BE2C (cell line): ENCODE results near the gene DDX39B.

Experiments
- DNase-seq: peaks from one replicate; pipeline ENCODE4 v3.0.0-alpha.2; 2020
- H3K27me3 ChIP-seq: fragments of 250-450 bp; sonication (Bioruptor Pico); 2 replicates; pipeline ENCODE4 v1.5.1; 2020; ENCODE audit warnings: mild to moderate bottlenecking
- H3K36me3 ChIP-seq: fragments of 250-450 bp; sonication (Bioruptor Pico); 2 replicates; pipeline ENCODE4 v1.5.1; 2020; ENCODE audit warnings: mild to moderate bottlenecking
- H3K4me1 ChIP-seq: fragments of 250-450 bp; sonication (Bioruptor Pico); 2 replicates; pipeline ENCODE4 v1.5.1; 2020
- H3K4me3 ChIP-seq: 2 replicates; pipeline ENCODE4 v1.5.1; 2011; ENCODE audit warnings: low read depth, low read length
- H3K9me3 ChIP-seq: fragments of 250-450 bp; sonication (Bioruptor Pico); 2 replicates; pipeline ENCODE4 v1.5.1; 2020
- CTCF ChIP-seq: IDR thresholded peaks from 2 replicates; pipeline ENCODE4 v1.5.1; 2012; ENCODE audit warnings: mild to moderate bottlenecking, low read depth, low read length

The DDX39B gene

GRCh38 chr6:31572041-31572911, 30.5 kb upstream of the DDX39B start, which contains the start of gene LTA:
LTA (plus strand) TSS chr6:31572289; CDS start chr6:31572743, 454 bp downstream.
- no peaks in the 10 kb centered on the region for H3K9me3 ChIP-seq
- DNase-seq, result no peak
- no peak within 1 kb of the TSS for H3K4me3 ChIP-seq
- peaks cover 6% of the 10 kb centered on the region; the same call in 1 of the 2 replicates for H3K4me1 ChIP-seq
- no peaks in the 10 kb centered on the region; the same call in 1 of the 2 replicates for H3K27me3 ChIP-seq
- no peaks in the 10 kb centered on the region for H3K36me3 ChIP-seq
- TF ChIP-seq CTCF, result no peak

- TF ChIP-seq CTCF, result no peak
- Histone ChIP-seq H3K27me3 (no peaks in the 10 kb centered on the region; the same call in 1 of the 2 replicates), H3K4me1 (no peaks in the 10 kb centered on the region)
Observed at GRCh38 chr6:31569861-31570536, 28.2 kb upstream of the DDX39B start.

GRCh38 chr6:31568537-31568961, 26.7 kb upstream of the DDX39B start:
- H3K27me3 ChIP-seq, result no peaks in the 10 kb centered on the region; the same call in 1 of the 2 replicates
- no peak for TF ChIP-seq CTCF

More at GRCh38 chr6:31569861-31570536, 28.2 kb upstream of the DDX39B start:
- Histone ChIP-seq H3K9me3 (no peaks in the 10 kb centered on the region), H3K4me3 (no peak overlapping the region), H3K36me3 (no peaks in the 10 kb centered on the region)
- DNase-seq, result no peak

GRCh38 chr6:31567531-31568370, 25.9 kb upstream of the DDX39B start:
- Histone ChIP-seq H3K4me1 (no peaks in the 10 kb centered on the region), H3K27me3 (no peaks in the 10 kb centered on the region; the same call in 1 of the 2 replicates), H3K4me3 (no peak overlapping the region), H3K36me3 (no peaks in the 10 kb centered on the region), H3K9me3 (no peaks in the 10 kb centered on the region)
- DNase-seq, result no peak
- TF ChIP-seq CTCF, result no peak

More at GRCh38 chr6:31568537-31568961, 26.7 kb upstream of the DDX39B start:
- no peak for DNase-seq
- Histone ChIP-seq H3K4me1 (no peaks in the 10 kb centered on the region), H3K4me3 (no peak overlapping the region), H3K36me3 (no peaks in the 10 kb centered on the region), H3K9me3 (no peaks in the 10 kb centered on the region)

GRCh38 chr6:31560697-31561058, 18.9 kb upstream of the DDX39B start:
- Histone ChIP-seq H3K36me3 (peaks cover 21% of the 10 kb centered on the region), H3K9me3 (no peaks in the 10 kb centered on the region), H3K4me1 (peaks cover 4% of the 10 kb centered on the region), H3K27me3 (no peaks in the 10 kb centered on the region), H3K4me3 (no peak overlapping the region)
- TF ChIP-seq CTCF, result no peak
- no peak for DNase-seq
